Measurements from ENCODE around the gene HDGF. TPM values are rescaled to one million over a fixed set of nuclear protein-coding genes. Genes with fewer than 3 reads are reported as not detected.
A peak's percentile ranks its signal among the peaks of the same experiment; 100 is the strongest.

HDGF gene
- total RNA-seq, 1 donor from 2014 or later = 359 TPM

GRCh38 chr1:156717351-156717750 lies 34.1 kb downstream of the HDGF start:
- Mint-ChIP-seq H3K36me3 (ENCODE audit: low read depth) (peaks cover 36% of the 10 kb centered on the region), H3K27ac (no peak overlapping the region), H3K4me3 (ENCODE audit: low read depth) (no peak overlapping the region), H3K4me1 (ENCODE audit: low read depth) (peaks cover 4% of the 10 kb centered on the region), H3K27me3 (ENCODE audit: low read depth) (no peaks in the 10 kb centered on the region), H3K9me3 (no peaks in the 10 kb centered on the region)
- intact Hi-C loops (cut with micrococcal nuclease) = no loop called here
- no peak for DNase-seq (ENCODE audit: low spot score)

GRCh38 chr1:156714830-156715229 lies 36.6 kb downstream of the HDGF start:
- DNase-seq (ENCODE audit: low spot score) = no peak
- Mint-ChIP-seq H3K9me3 (no peaks in the 10 kb centered on the region), H3K36me3 (ENCODE audit: low read depth) (peaks cover 15% of the 10 kb centered on the region), H3K27ac (no peak overlapping the region), H3K27me3 (ENCODE audit: low read depth) (no peaks in the 10 kb centered on the region), H3K4me1 (ENCODE audit: low read depth) (no peaks in the 10 kb centered on the region), H3K4me3 (ENCODE audit: low read depth) (no peak overlapping the region)
- intact Hi-C loops (cut with micrococcal nuclease) = no loop called here

- intact Hi-C loops (cut with micrococcal nuclease) = no loop called here
- H3K27me3 Mint-ChIP-seq (ENCODE audit: low read depth) = peaks cover 10% of the 10 kb centered on the region
- H3K4me1 Mint-ChIP-seq (ENCODE audit: low read depth) = no peaks in the 10 kb centered on the region
- DNase-seq (ENCODE audit: low spot score) = no peak
- peaks cover 14% of the 10 kb centered on the region for H3K36me3 Mint-ChIP-seq (ENCODE audit: low read depth)
- no peak overlapping the region for H3K4me3 Mint-ChIP-seq (ENCODE audit: low read depth)
- no peak overlapping the region for H3K27ac Mint-ChIP-seq
- H3K9me3 Mint-ChIP-seq = no peaks in the 10 kb centered on the region
Observed at GRCh38 chr1:156712626-156713025, 38.8 kb downstream of the HDGF start.

GRCh38 chr1:156711011-156711817 lies 40.3 kb downstream of the HDGF start:
- peaks cover 8% of the 10 kb centered on the region for H3K36me3 Mint-ChIP-seq (ENCODE audit: low read depth)
- H3K9me3 Mint-ChIP-seq = no peaks in the 10 kb centered on the region
- no peak for DNase-seq (ENCODE audit: low spot score)
- H3K4me3 Mint-ChIP-seq (ENCODE audit: low read depth) = no peak overlapping the region
- no peak overlapping the region for H3K27ac Mint-ChIP-seq
- intact Hi-C loops (cut with micrococcal nuclease) = no loop called here
- peaks cover 19% of the 10 kb centered on the region for H3K27me3 Mint-ChIP-seq (ENCODE audit: low read depth)
- no peaks in the 10 kb centered on the region for H3K4me1 Mint-ChIP-seq (ENCODE audit: low read depth)

GRCh38 chr1:156709757-156710489 lies 41.6 kb downstream of the HDGF start:
- intact Hi-C loops (cut with micrococcal nuclease) = no loop called here

GRCh38 chr1:156709031-156709430 lies 42.4 kb downstream of the HDGF start:
- Mint-ChIP-seq H3K4me3 (ENCODE audit: low read depth) (no peak overlapping the region), H3K4me1 (ENCODE audit: low read depth) (peaks cover 13% of the 10 kb centered on the region), H3K9me3 (no peaks in the 10 kb centered on the region), H3K36me3 (ENCODE audit: low read depth) (no peaks in the 10 kb centered on the region), H3K27ac (no peak overlapping the region), H3K27me3 (ENCODE audit: low read depth) (peaks cover 37% of the 10 kb centered on the region)
- DNase-seq (ENCODE audit: low spot score) = no peak
- intact Hi-C loops (cut with micrococcal nuclease) = no loop called here

More at GRCh38 chr1:156709757-156710489, 41.6 kb downstream of the HDGF start:
- DNase-seq (ENCODE audit: low spot score) = no peak
- H3K4me1 Mint-ChIP-seq (ENCODE audit: low read depth) = peaks cover 9% of the 10 kb centered on the region
- H3K27ac Mint-ChIP-seq = no peak overlapping the region
- peaks cover 31% of the 10 kb centered on the region for H3K27me3 Mint-ChIP-seq (ENCODE audit: low read depth)
- H3K9me3 Mint-ChIP-seq = no peaks in the 10 kb centered on the region
- no peak overlapping the region for H3K4me3 Mint-ChIP-seq (ENCODE audit: low read depth)
- no peaks in the 10 kb centered on the region for H3K36me3 Mint-ChIP-seq (ENCODE audit: low read depth)

- DNase-seq (ENCODE audit: low spot score) = no peak
- intact Hi-C loops (cut with micrococcal nuclease) = no loop called here
- Mint-ChIP-seq H3K4me3 (ENCODE audit: low read depth) (no peak overlapping the region), H3K9me3 (no peaks in the 10 kb centered on the region), H3K36me3 (ENCODE audit: low read depth) (no peaks in the 10 kb centered on the region), H3K4me1 (ENCODE audit: low read depth) (peaks cover 13% of the 10 kb centered on the region), H3K27me3 (ENCODE audit: low read depth) (peaks cover 45% of the 10 kb centered on the region), H3K27ac (no peak overlapping the region)
Observed at GRCh38 chr1:156708218-156708661, 43.2 kb downstream of the HDGF start.

GRCh38 chr1:156707417-156708217 lies 43.9 kb downstream of the HDGF start:
- Mint-ChIP-seq H3K4me1 (ENCODE audit: low read depth) (peaks cover 13% of the 10 kb centered on the region), H3K27ac (no peak overlapping the region), H3K27me3 (ENCODE audit: low read depth) (peaks cover 49% of the 10 kb centered on the region), H3K36me3 (ENCODE audit: low read depth) (no peaks in the 10 kb centered on the region), H3K4me3 (ENCODE audit: low read depth) (no peak overlapping the region), H3K9me3 (no peaks in the 10 kb centered on the region)
- no peak for DNase-seq (ENCODE audit: low spot score)
- intact Hi-C loops (cut with micrococcal nuclease) = loop anchor here (1.0 to 2.0 kb wide), 2 partner anchors 19 to 81 kb away; no protein-coding TSS in a partner anchor

GRCh38 chr1:156706657-156707416 lies 44.6 kb downstream of the HDGF start:
- Mint-ChIP-seq H3K9me3 (no peaks in the 10 kb centered on the region), H3K27ac (no peak overlapping the region), H3K4me3 (ENCODE audit: low read depth) (peak overlapping the region; percentile 76), H3K36me3 (ENCODE audit: low read depth) (no peaks in the 10 kb centered on the region), H3K4me1 (ENCODE audit: low read depth) (peaks cover 13% of the 10 kb centered on the region), H3K27me3 (ENCODE audit: low read depth) (peaks cover 49% of the 10 kb centered on the region)
- no peak for DNase-seq (ENCODE audit: low spot score)
- intact Hi-C loops (cut with micrococcal nuclease) = loop anchor here (1.0 to 2.0 kb wide), 3 partner anchors 18 to 80 kb away; no protein-coding TSS in a partner anchor

- no peak overlapping the region for H3K27ac Mint-ChIP-seq
Observed at GRCh38 chr1:156705918-156706656, 45.4 kb downstream of the HDGF start.

GRCh38 chr1:156705321-156705917 lies 46.1 kb downstream of the HDGF start, which contains the start of gene CRABP2:
CRABP2 (minus strand) TSS chr1:156705583; CDS start chr1:156705446, 137 bp downstream.
- intact Hi-C loops (cut with micrococcal nuclease) = loop anchor here (1.0 kb wide), 1 partner anchor 45 kb away; no protein-coding TSS in a partner anchor
- Mint-ChIP-seq H3K27me3 (ENCODE audit: low read depth) (peaks cover 52% of the 10 kb centered on the region), H3K9me3 (no peaks in the 10 kb centered on the region), H3K27ac (no peak within 1 kb of the TSS), H3K4me1 (ENCODE audit: low read depth) (peaks cover 13% of the 10 kb centered on the region), H3K4me3 (ENCODE audit: low read depth) (peak within 1 kb of the TSS; percentile 76), H3K36me3 (ENCODE audit: low read depth) (no peaks in the 10 kb centered on the region)
- DNase-seq (ENCODE audit: low spot score) = no peak

More at GRCh38 chr1:156705918-156706656, 45.4 kb downstream of the HDGF start:
- H3K9me3 Mint-ChIP-seq = no peaks in the 10 kb centered on the region
- H3K36me3 Mint-ChIP-seq (ENCODE audit: low read depth) = no peaks in the 10 kb centered on the region
- peaks cover 13% of the 10 kb centered on the region for H3K4me1 Mint-ChIP-seq (ENCODE audit: low read depth)
- intact Hi-C loops (cut with micrococcal nuclease) = loop anchor here (1.0 to 2.0 kb wide), 3 partner anchors 17 to 79 kb away; no protein-coding TSS in a partner anchor
- peaks cover 52% of the 10 kb centered on the region for H3K27me3 Mint-ChIP-seq (ENCODE audit: low read depth)
- H3K4me3 Mint-ChIP-seq (ENCODE audit: low read depth) = peak overlapping the region; percentile 76
- DNase-seq (ENCODE audit: low spot score) = peak; percentile 50
